Measurements from ENCODE around the gene RNF149. TPM values are rescaled to one million over a fixed set of nuclear protein-coding genes. Genes with fewer than 3 reads are reported as not detected.

The RNF149 gene
- total RNA-seq (2022) (69.0 and 79.8 TPM in 2 replicates), Bru-seq, nascent RNA (percentile 92 among the genes with signal in this experiment), BruChase-seq, experiment 1, labeled RNA remaining after a 6-hour chase (percentile 87 among the genes with signal in this experiment), BruChase-seq, experiment 2, labeled RNA remaining after a 2-hour chase (percentile 85 among the genes with signal in this experiment)
- long read RNA-seq, transcript RNF149-201 (7 exons, 2,458 nt): major isoform, 178 of 195 reads
- long read RNA-seq, partial matches to known transcripts: 7 of 195 reads
- long read RNA-seq, other reads (novel, unspliced or antisense): 10 of 195 reads

GRCh38 chr2:101308432-101309210, at the start of gene RNF149:
RNF149 (minus strand) TSS chr2:101308701; CDS start chr2:101308588, 113 bp downstream.
- Mint-ChIP-seq H3K27ac (ENCODE audit: unreplicated experiment) (peak within 1 kb of the TSS; percentile 89), H3K4me1 (ENCODE audit: low read depth, unreplicated experiment) (peaks cover 35% of the 10 kb centered on the region), H3K36me3 (ENCODE audit: insufficient read depth, unreplicated experiment) (peaks cover 38% of the 10 kb centered on the region), H3K4me3 (ENCODE audit: low read depth, unreplicated experiment) (peak within 1 kb of the TSS; percentile 73), H3K9me3 (ENCODE audit: low read depth, unreplicated experiment) (no peaks in the 10 kb centered on the region), H3K27me3 (ENCODE audit: unreplicated experiment) (no peaks in the 10 kb centered on the region)
- peak; percentile 95 for DNase-seq
- no peak for TF ChIP-seq CTCF (IDR thresholded peaks at IDR 0.05; ENCODE audit: unreplicated experiment)
- intact Hi-C loops (cut with micrococcal nuclease; ENCODE audit: unreplicated experiment): no loop called here
- CTCF ChIA-PET: interaction anchor here (1.0 to 1.2 kb wide), 3 partner anchors 19 to 28 kb away, joined by 3 to 4 read pairs (median 4); no protein-coding TSS in a partner anchor
- BruUV-seq (replicated peaks): no TSS peak

- CTCF ChIA-PET: no interaction called here
- H3K4me3 Mint-ChIP-seq (ENCODE audit: low read depth, unreplicated experiment): no peak overlapping the region
- intact Hi-C loops (cut with micrococcal nuclease; ENCODE audit: unreplicated experiment): no loop called here
- H3K36me3 Mint-ChIP-seq (ENCODE audit: insufficient read depth, unreplicated experiment): no peaks in the 10 kb centered on the region
- no TSS peak for BruUV-seq (replicated peaks)
- peaks cover 27% of the 10 kb centered on the region for H3K4me1 Mint-ChIP-seq (ENCODE audit: low read depth, unreplicated experiment)
- H3K27me3 Mint-ChIP-seq (ENCODE audit: unreplicated experiment): no peaks in the 10 kb centered on the region
- H3K9me3 Mint-ChIP-seq (ENCODE audit: low read depth, unreplicated experiment): no peaks in the 10 kb centered on the region
- no peak for TF ChIP-seq CTCF (IDR thresholded peaks at IDR 0.05; ENCODE audit: unreplicated experiment)
- no peak for DNase-seq
- no peak overlapping the region for H3K27ac Mint-ChIP-seq (ENCODE audit: unreplicated experiment)
Observed at GRCh38 chr2:101357376-101357775, 48.9 kb upstream of the RNF149 start.

GRCh38 chr2:101356521-101356920, 48.0 kb upstream of the RNF149 start:
- DNase-seq: no peak
- intact Hi-C loops (cut with micrococcal nuclease; ENCODE audit: unreplicated experiment): no loop called here
- CTCF ChIA-PET: no interaction called here
- Mint-ChIP-seq H3K27me3 (ENCODE audit: unreplicated experiment) (no peaks in the 10 kb centered on the region), H3K4me1 (ENCODE audit: low read depth, unreplicated experiment) (peaks cover 27% of the 10 kb centered on the region), H3K36me3 (ENCODE audit: insufficient read depth, unreplicated experiment) (no peaks in the 10 kb centered on the region), H3K9me3 (ENCODE audit: low read depth, unreplicated experiment) (no peaks in the 10 kb centered on the region), H3K27ac (ENCODE audit: unreplicated experiment) (no peak overlapping the region), H3K4me3 (ENCODE audit: low read depth, unreplicated experiment) (no peak overlapping the region)
- TF ChIP-seq CTCF (IDR thresholded peaks at IDR 0.05; ENCODE audit: unreplicated experiment): no peak
- BruUV-seq (replicated peaks): no TSS peak

- intact Hi-C loops (cut with micrococcal nuclease; ENCODE audit: unreplicated experiment): no loop called here
- no peak overlapping the region for H3K4me3 Mint-ChIP-seq (ENCODE audit: low read depth, unreplicated experiment)
- BruUV-seq (replicated peaks): no TSS peak
- CTCF ChIA-PET: no interaction called here
- peaks cover 27% of the 10 kb centered on the region for H3K4me1 Mint-ChIP-seq (ENCODE audit: low read depth, unreplicated experiment)
- DNase-seq: no peak
- H3K9me3 Mint-ChIP-seq (ENCODE audit: low read depth, unreplicated experiment): no peaks in the 10 kb centered on the region
- no peaks in the 10 kb centered on the region for H3K27me3 Mint-ChIP-seq (ENCODE audit: unreplicated experiment)
- H3K36me3 Mint-ChIP-seq (ENCODE audit: insufficient read depth, unreplicated experiment): no peaks in the 10 kb centered on the region
- no peak overlapping the region for H3K27ac Mint-ChIP-seq (ENCODE audit: unreplicated experiment)
- TF ChIP-seq CTCF (IDR thresholded peaks at IDR 0.05; ENCODE audit: unreplicated experiment): no peak
Observed at GRCh38 chr2:101356055-101356454, 47.6 kb upstream of the RNF149 start.

Measured in Calu3 (cell line).